ENCODE results near the gene HEY2.
"Not testable (repeated sequence)": the region's sequence is repeated elsewhere in the genome, so short reads cannot be mapped to it uniquely, and the experiment has no call there.

Gene HEY2

DNA sequence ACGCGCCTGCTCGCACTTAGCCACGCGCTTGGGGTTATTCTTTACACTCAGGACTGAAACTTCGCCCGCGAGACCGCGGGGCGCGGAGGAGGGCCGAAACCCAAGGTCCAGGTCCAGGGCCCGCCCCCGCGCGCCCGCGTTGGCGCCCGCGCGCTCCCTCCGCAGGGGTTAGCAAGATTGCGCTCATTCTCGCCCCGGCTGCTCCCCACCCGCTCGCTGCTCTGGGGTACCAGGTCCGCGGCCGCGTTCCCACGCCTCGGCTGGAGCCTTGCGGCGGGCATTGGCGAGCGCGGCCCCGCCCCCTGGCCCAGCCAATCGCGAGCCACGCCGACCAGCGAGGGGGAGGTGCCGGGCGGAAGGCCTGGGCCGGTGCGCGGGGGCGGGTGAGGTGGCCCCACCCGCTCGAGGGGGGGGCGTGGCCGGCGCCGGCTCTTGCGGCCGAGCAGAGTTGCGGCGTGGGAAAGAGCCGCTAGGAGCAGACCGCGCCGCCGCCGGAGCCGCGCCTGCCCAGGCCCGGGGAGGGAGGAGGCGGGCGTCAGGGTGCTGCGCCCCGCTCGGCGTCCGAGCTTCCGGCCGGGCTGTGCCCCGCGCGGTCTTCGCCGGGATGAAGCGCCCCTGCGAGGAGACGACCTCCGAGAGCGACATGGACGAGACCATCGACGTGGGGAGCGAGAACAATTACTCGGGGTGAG, at the start of gene HEY2:
Gene HEY2 (plus strand): TSS at position 460 of the 692 bp plus-strand sequence. CDS start 145 bp downstream, at position 605.
- peak; percentile 87 for DNase-seq (ENCODE audit: low spot score)

DNA sequence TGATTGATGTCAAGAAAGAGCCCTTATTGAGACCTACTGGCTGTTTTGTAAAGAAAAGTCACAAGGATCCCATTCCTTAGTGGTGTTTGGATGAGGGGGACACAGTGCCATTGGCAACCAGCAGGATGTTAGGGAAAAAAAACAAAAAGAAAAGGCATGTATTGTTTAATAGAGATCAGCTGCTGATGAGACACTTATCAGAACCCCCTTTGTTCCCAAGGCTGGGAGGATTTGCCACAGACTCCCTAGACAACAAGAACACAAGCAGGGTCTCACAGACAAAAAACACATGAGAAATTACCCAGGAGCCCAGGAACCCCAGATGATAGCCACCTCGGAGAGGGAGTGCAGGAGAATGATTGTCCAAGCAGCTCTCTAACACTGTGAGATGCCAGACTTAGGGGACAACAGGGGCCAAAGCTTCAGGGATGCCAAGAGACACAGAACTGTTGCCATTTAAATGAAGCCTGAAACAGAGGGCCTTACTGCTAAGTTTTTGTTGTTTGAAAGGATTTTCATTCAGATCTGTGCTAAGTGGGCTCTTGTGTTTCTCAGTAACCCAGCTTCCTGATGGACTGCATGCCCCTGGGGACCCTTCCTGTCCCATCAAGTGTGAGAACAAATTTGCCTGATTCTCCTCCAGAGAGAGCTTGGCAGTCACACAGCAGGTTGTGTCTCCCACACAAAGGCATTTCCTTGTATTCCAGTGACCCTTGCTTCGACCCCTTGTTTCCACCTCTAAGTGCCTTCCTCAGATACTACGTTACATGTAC, 48.7 kb upstream of the HEY2 start:
- DNase-seq (ENCODE audit: low spot score): no peak

DNA sequence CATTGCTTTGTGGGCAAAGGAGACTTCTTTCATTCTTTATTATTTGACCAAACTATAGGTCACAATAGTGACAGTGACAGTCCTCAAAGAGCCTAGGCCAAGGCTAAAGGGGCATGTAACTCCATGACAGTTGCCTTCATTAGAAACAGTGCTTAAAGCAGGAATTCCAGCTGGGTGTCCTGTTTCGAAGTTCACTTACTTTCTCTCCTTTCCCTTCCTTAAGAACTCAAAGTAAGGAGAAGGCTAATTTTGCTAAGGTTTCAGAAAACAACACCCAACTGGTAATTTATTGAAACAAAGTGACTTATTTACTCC, 48.1 kb upstream of the HEY2 start:
- no peak for DNase-seq (ENCODE audit: low spot score)

DNA sequence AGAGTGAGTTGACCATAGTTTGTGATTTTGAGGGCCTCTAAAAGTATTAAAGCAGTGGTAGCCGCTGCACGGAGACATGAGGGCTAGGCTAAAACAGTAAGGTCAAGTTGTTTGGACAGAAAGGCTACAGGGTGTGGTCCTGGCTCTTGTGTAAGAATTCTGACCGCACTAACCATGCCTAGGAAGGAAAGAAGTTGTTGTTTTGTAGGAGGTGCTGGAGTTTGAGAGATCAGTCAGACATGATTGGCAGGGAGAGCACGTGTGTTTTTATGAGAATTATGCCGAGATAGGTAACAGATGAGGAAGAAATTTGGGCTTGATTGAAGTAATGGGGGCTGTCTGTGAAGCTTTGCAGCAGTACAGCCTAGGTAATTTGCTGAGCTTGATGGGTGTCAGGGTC, 45.5 kb upstream of the HEY2 start:
- DNase-seq (ENCODE audit: low spot score): not testable (repeated sequence)

DNA sequence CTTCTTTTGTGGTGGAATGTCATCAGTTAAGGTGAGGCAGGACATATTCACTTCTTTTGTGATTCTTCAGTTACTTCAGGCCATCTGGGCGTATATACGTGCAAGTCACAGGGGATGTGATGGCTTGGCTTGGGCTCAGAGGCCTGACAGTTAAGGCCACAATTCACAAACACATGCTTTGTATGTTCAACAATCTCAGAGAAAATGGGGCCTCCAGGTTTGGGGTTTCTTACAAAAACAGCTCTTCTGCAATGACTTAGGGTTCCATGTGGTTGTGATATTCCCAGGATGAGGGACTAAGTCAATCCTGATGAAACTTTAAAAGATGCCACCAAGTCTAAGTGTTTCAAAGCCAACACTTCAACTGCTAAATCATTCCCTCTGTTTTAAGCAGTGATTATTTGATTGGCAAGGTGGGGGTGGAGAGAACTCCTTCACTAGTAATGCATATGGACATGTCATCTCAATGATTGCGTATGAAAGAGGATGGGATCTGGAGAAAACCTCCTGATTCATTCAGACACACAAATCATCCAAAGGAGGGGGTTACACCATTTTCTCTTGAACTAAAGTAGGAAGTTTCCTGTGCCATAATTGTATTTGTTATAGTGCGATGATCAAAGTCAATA, 41.7 kb upstream of the HEY2 start:
- no peak for DNase-seq (ENCODE audit: low spot score)

DNA sequence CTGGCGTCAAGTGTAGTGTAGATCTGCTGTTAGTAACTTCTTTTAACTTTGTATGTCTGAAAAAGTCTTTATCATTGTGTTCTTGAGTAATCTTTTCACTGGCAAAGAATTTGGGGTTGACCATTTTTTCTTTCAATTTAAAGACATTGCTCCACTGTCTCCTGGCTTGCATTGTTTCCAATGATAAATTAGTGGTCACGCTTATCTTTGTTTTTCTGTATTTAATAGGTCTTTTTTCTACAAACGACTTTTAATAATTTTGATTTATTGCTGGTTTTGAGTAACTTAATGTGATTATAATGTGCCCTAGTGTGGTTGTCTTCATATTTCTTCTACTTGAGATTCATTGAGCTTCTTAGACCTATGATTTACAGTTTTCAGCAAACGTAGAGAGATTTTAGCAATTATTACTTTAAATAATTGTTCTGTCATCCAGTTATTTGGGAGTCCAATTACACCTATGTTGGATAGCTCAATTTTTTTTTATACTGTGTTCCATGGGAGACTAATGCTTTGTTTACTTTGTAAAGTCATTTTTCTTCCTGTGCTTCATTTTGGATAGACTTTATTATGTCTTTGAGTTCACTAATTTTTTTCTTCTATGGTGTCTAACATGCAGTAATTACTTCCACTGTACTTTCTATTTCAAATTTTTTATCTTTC, 38.3 kb upstream of the HEY2 start:
- no peak for DNase-seq (ENCODE audit: low spot score)

DNA sequence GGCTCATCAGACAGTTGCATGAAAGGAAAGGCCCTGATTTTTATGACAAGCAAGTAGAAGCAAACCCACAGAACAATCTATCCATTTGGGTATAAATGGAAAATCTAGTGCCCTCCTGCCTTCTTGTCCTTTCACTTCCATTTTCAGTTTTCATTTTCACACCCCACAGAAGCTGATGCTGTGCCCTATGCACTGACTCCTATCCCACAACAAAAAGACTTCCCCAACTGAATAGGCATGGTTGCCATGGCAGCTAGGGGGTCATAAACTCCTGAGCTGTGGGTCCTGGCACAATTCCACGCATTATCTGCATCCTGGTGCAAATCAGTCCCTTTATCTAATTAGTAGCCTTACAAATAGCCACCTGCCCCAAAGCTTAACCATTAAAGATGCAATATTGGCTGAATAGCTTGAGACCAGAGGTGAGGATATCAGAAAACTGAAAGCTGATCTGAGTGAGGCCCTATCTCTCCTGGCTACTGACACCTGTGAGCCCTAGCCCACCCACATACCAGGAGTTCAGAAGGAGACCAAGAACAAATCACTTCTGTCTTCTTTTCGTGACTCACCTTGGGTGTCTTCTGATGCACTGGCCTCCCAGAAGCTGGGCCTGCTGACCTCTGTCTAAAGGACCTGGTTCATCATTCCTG, 34.9 kb upstream of the HEY2 start:
- no peak for DNase-seq (ENCODE audit: low spot score)

DNA sequence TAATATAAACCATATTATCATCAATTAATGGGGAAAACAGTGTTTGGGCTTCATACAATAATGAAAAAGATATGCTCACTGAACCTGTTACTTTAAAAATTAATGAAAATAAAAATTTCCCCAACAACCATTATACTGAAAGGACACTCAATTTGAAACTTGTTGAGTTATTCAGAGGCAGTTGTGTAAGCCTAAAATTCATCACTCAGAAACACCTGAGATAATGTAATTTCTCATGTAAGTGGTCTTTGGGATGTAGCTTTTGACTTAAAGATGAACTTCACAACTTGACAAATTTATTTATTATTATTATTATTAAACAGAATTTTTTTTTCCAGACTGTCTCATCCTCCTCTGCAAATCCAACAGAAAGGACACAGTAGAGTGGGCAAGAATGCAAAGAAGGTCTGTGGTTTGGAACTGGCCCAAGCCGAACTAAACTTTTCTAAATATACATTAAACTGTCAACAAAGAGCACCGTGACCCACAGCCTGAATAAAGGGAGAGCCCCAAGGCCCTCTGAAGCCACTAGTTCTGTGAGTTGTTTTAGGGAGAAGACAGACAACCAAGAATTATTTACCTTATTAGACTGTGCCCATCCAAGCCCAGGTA, 32.2 kb upstream of the HEY2 start:
- no peak for DNase-seq (ENCODE audit: low spot score)

DNA sequence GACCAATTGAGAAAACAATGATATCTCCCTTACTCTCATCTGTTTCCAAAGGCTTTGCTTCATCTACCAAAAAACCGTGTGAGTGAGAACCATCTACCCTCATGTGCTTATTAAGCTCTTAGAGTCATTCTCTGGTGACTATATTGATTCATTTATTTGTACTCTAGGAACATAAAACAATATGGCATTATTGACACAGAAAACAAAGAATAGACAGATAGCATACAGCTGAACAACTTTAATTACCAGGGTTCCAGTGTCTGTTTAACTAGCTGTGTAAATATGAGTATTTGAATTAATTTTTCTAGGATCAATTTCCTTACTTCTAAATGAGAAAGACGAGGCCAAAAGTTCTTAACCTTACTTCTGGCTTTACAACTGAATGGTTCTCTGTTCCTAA, 31.3 kb upstream of the HEY2 start:
- DNase-seq (ENCODE audit: low spot score): no peak

DNA sequence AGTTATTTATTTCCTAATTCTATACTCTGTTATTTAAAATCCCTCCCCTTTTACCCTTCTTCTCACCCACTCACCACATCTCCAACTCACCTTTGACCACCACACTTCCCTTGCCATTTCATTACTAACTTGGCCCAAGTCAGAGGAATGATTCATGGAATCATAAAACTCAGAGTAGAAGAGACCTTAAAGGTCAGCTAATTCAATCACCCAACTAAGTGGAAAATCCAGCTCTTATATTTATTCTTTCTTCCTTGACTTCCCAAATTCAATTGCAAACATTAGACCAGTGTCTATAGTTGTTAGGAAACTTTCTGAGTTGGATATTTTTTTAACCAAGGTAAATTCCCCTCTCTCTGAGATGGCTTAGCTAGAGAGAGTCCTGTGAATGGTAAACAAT, 26.5 kb upstream of the HEY2 start:
- no peak for DNase-seq (ENCODE audit: low spot score)

DNA sequence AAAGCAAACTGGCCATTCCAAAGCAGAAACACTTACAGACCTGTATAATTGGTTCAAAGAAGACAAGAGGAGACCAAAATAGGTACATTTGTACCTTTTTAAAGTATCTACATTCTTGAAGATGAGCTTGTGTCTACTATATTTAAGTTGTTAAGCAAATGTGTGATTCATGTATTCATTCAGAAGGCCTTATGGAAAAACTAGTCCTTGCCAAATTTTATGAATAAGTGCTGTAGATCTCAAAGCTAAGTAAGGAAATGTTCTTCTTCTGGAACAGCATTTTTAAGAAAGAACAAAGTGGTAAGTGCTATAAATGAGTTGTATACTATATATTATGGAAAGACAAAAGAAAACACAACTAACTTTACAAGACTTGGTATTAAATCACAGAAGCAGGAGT, 22.2 kb upstream of the HEY2 start:
- DNase-seq (ENCODE audit: low spot score): no peak

DNA sequence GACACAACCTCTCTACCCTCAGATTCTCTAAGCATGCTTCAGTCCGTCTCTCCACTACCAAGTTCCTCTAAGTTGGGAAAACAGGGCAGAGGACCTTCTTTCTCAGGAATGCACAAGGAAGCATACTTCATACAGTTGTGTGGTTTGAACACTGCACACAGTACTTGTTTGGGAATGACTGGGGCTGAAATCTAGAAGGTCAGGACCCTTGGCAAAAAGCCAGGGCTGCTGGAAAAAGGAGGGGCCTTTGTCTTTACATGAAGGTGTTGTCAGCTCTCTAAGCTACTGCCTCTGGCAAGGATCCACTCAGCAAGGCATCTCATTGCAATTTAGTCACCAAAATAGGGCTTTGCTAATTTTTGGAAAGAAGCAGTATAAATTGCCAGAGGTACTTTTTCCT, 20.7 kb upstream of the HEY2 start:
- DNase-seq (ENCODE audit: low spot score): no peak

DNA sequence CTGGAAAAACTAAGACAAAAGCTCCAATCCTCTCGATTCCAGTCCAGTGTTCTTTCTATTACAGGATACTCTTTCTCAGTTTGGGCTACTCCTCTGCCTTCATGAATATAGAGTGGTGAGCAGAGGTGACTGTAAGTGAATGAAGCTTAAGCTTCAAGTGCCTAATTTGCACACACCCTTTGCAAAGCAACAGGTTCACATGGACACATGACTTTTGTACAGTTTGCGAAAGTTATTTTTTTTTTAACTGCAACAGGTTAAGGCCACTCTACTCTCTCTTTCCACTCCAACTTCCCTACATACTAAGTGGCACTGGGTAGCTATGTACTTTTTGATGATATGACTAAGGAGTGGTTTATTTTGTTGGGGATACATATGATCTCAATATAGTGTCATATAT, 19.4 kb upstream of the HEY2 start:
- DNase-seq (ENCODE audit: low spot score): no peak

DNA sequence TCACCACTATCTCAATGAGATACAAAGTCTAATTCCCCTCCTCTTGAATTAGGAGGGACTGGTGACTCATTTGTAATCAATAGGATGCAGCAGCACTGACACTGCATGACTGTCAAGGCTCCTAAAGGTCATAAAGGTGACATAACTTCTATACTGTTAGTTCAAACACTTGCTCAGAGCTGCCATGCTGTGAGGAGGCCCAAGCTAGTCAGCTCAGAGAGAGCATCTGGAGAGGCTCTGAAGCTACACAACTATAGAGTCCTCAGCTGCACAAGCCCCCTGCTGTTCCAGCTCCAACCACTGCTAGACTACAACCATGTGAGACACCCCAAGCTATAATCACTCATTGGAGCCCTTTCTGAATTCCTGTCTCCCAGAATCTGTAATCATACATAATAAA, 17.0 kb upstream of the HEY2 start:
- DNase-seq (ENCODE audit: low spot score): no peak

DNA sequence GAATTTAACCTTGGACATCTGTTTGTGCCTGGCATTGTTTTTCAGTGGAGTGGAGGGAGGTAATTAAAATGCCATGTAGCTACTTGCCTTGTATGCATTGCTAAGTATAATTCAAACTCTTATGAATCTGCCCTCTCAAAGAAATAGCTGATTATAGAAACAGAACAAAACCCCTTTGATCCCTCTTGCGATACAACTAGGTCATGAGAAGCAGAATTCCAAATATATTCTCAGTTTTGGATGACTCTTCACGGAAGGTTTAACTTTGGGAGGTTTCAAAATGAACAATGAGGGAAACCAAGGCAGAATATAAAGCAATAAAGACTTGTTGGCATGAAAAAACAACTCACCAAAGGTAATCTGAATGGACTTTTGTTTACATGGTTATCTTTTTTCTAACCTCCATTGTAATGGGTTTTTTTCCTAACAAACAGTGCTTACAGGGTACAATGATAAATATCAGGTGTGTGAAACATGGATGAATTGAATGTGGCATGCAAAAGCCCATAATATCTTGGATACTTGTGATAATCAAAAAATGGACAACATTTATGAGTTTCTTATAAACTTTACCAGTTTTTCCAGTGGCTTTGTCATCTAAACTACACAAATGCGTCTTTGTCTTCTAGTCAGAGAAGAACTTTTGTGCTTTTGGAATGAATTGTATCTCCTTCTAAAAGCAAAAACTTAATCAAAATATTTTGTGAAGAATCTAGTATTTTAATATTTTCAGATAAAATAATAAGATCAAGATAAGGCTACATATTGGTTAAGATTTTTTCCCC, 15.7 kb upstream of the HEY2 start:
- DNase-seq (ENCODE audit: low spot score): no peak

DNA sequence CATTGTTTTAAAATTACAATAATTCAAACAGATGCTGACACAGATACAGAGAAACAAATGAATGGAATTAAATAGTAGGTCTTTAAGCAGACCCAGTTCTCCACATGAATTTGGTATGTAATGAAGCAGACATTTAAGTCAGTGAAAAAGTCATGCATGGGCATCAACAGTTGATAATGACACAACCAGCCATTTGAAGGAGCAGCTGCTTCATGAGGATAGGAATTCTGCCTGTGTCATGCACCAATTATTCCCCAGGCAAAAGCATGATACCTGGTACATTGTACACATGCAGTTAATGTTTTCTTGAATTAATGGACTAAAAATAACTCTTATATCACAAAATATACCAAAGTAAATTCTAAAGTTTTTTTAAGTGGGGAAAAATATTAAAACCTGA, 11.2 kb upstream of the HEY2 start:
- DNase-seq (ENCODE audit: low spot score): no peak

DNA sequence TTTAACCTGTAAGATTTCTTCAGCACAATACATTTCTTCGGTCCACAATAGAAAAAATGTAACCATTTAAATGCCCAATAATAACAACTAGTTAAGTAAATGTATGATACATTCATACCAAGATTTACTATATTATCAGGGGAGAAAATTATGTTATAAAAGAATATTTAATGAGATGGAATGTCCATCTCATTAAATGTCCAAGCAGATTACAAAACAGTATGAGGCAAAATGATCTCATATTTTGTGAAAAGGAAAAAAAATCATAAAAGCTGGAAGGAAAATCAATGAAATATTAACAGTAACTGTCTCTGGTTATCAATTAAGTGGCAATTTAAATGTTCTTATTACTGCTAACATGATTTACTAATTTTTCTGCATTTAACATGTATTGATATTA, 10.1 kb upstream of the HEY2 start:
- no peak for DNase-seq (ENCODE audit: low spot score)

DNA sequence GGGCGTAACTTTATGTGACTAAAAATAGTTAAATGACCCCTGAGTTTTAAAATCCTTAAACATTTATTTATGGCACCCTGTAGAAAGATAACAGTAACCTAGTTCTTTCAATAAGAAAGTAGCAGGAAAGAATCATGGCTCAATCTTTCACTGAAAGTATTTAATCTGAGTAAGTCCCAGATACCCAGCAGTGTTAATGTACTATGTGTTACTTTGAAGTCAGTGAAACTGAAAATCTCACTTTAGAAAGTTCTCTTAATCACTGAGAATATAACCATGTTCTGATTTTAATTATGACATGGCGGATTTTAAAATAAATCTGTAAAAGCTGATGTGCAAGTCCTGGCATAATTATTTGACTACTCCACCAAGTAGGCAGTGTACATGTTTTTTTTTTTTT, 8.1 kb upstream of the HEY2 start:
- no peak for DNase-seq (ENCODE audit: low spot score)

DNA sequence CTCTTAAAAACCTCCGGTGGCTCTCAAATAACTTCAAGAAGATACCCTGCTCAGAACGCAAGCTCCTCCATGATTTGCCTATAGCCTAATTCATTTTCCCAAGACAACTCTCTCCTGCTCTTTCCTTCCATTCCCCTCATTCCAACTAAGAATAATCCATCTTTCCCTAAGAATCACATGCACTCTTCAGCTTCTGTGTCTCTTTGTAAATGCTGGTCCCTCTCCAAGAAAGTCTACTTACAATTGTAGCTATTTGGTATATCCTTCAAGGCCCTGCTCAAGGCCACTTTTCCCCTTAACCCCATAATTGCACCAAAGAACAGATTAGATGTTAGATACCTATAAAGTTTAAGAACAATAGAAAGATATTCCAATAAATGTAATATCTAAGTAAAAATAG, 7.4 kb upstream of the HEY2 start:
- DNase-seq (ENCODE audit: low spot score): no peak

DNA sequence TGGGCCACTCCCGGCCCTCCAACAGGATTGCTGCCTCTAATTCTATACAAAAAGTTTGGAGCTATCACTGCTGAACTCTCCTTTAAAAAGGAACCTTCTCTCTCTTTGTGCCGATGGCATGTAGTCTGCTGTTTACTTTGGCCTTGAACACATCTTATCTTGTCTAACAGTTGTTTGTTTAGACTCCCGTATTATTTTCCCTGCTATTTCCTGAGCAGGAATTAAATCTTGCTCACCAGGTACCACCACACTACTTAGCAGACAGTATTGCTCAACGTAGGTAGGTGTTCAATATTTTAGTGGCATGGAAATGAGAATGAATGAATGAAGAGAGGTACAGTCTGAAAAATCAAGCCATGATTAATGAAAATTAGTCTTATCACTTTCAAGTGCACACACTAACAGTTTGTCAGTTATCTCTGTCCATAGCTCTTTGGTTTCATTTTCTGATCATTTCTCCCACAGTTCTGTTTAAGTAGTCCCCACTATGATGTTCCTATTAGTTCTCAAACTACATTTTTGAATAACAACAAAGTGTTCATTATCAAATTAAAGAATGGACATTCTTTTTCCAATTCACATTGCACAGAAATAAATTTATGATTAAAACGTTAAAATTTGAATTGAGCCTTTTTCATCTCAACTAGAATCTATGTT, 6.8 kb upstream of the HEY2 start:
- DNase-seq (ENCODE audit: low spot score): no peak

DNA sequence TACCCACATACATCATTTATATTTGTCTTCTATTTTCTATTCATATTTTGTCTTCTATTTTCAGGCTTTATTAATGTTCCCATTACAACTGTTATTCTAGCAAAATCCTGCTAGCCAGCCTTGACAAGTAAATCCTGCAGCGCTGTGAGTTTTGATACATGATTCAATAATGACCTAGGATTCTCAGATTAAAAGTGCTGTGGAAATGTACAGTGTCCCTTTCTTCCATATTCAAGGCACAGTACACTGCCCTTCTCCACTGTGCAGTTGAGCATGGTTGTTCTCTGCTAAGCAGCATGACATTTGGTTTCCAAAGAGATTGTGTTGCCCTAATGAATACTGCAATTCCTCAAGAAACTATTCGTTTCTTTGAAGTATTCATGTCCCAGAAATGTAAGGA, 5.8 kb upstream of the HEY2 start:
- no peak for DNase-seq (ENCODE audit: low spot score)
